H1 (cell line): ENCODE measurements around the gene RCL1. TPM values are rescaled to one million over a fixed set of nuclear protein-coding genes. Genes with fewer than 3 reads are reported as not detected.

Experiments
- CTCF ChIA-PET: fragments of 300-600 bp; sonication (Branson Sonifier 250); formaldehyde crosslinking; loops from one replicate; lab custom pipeline; 2021; ENCODE audit not compliant: partially characterized antibody; lab: Charles Lee
- POLR2A ChIA-PET: fragments of 300-600 bp; sonication (Branson Sonifier 250); formaldehyde crosslinking; loops from one replicate; lab custom pipeline; 2021; ENCODE audit warnings: inconsistent platforms; ENCODE audit not compliant: partially characterized antibody; lab: Charles Lee
- DNase-seq, 2 experiments: peaks; one replicate each; pipeline versions ENCODE4 v3.0.0 to v3.0.0-alpha.2; 2010 to 2022; ENCODE audit warnings: low spot score in 2 of 2, low read depth in 1 of 2, mixed read lengths in 1 of 2
- FAIRE-seq: peaks from 2 replicates; lab custom pipeline; 2011; peaks lifted over from hg19 to GRCh38; lab: Jason Lieb, UNC
- H2AFZ ChIP-seq: 2 replicates; pipeline ENCODE4 v1.8.1; 2012; ENCODE audit warnings: low read length, inconsistent platforms
- H2AK5ac ChIP-seq: 2 replicates; pipeline ENCODE4 v1.6.1; 2013; ENCODE audit warnings: low read depth, low read length
- H2BK120ac ChIP-seq: replicated peaks from 2 replicates; pipeline ENCODE3; 2013; ENCODE audit warnings: low read depth, low read length, inconsistent platforms
- H2BK12ac ChIP-seq: 2 replicates; pipeline ENCODE4 v1.6.1; 2013; ENCODE audit warnings: low read depth, low read length
- H2BK15ac ChIP-seq: 2 replicates; pipeline ENCODE4 v1.6.1; 2013; ENCODE audit warnings: low read length
- H2BK20ac ChIP-seq: 2 replicates; pipeline ENCODE4 v1.6.1; 2013; ENCODE audit warnings: low read length
- H2BK5ac ChIP-seq: 2 replicates; pipeline ENCODE4 v1.6.1; 2013; ENCODE audit warnings: low read depth, low read length
- H3K14ac ChIP-seq: 2 replicates; pipeline ENCODE4 v1.6.1; 2013; ENCODE audit warnings: inconsistent platforms; ENCODE audit not compliant: insufficient read length
- H3K18ac ChIP-seq: 2 replicates; pipeline ENCODE4 v1.6.1; 2013; ENCODE audit warnings: low read length; ENCODE audit errors: extremely low read depth
- H3K23ac ChIP-seq: 2 replicates; pipeline ENCODE4 v1.6.1; 2013; ENCODE audit warnings: inconsistent platforms; ENCODE audit not compliant: insufficient read length
- H3K23me2 ChIP-seq: 2 replicates; pipeline ENCODE4 v1.6.1; 2013; ENCODE audit warnings: low read depth, low read length
- H3K27ac ChIP-seq: 2 replicates; pipeline ENCODE4 v1.6.1; 2011; ENCODE audit warnings: low read depth, low read length, inconsistent platforms
- H3K27me3 ChIP-seq, 4 experiments: replicated peaks in 1 of 4; 1 replicate in 1 of 4; 2 replicates in 3 of 4; pipeline versions ENCODE4 v1.6.1 to v1.8.1; 2011 to 2013; ENCODE audit warnings: low read length in 3 of 4, mild to moderate bottlenecking in 3 of 4, inconsistent platforms in 2 of 4, mixed read lengths in 2 of 4, moderate library complexity in 1 of 4; ENCODE audit not compliant: control insufficient read depth in 3 of 4, insufficient read depth in 3 of 4; ENCODE audit errors: extremely low read depth in 1 of 4
- H3K36me3 ChIP-seq, 4 experiments: 2 replicates each; pipeline versions ENCODE4 v1.6.1 to v1.8.1; 2011 to 2013; ENCODE audit warnings: mild to moderate bottlenecking in 4 of 4, low read length in 3 of 4, moderate library complexity in 2 of 4, control low read depth in 1 of 4, inconsistent platforms in 1 of 4; ENCODE audit not compliant: insufficient read depth in 4 of 4, control insufficient read depth in 2 of 4
- H3K4ac ChIP-seq: replicated peaks from 2 replicates; pipeline ENCODE3; 2013; ENCODE audit warnings: low read length, low read depth, mixed read lengths, inconsistent platforms; ENCODE audit not compliant: insufficient read length
- H3K4me1 ChIP-seq, 4 experiments: replicated peaks in 1 of 4; 1 replicate in 1 of 4; 2 replicates in 3 of 4; pipeline versions ENCODE4 v1.6.1 to v1.8.1; 2011 to 2013; ENCODE audit warnings: low read length in 3 of 4, inconsistent platforms in 2 of 4, mixed read lengths in 1 of 4; ENCODE audit not compliant: insufficient read depth in 4 of 4, control insufficient read depth in 3 of 4
- H3K4me2 ChIP-seq, 2 experiments: 2 replicates each; pipeline versions ENCODE4 v1.6.1 to v1.8.1; 2011 to 2013; ENCODE audit warnings: low read depth in 2 of 2, low read length in 2 of 2, control low read depth in 1 of 2, inconsistent platforms in 1 of 2, mild to moderate bottlenecking in 1 of 2; ENCODE audit not compliant: insufficient read depth in 1 of 2
- H3K4me3 ChIP-seq, 4 experiments: fragments of 200-600, 300-600 bp in 1 of 4; sonication (generic), shearing (Covaris generic), sonication (Bioruptor Twin) in 1 of 4; 2 replicates each; pipeline versions ENCODE4 v1.5.1 to v1.8.1; 2011 to 2016; ENCODE audit warnings: low read length in 4 of 4, low read depth in 3 of 4, control low read depth in 2 of 4, inconsistent platforms in 2 of 4, mild to moderate bottlenecking in 2 of 4, mixed read lengths in 1 of 4, moderate library complexity in 1 of 4; ENCODE audit not compliant: insufficient read depth in 2 of 4; ENCODE audit errors: extremely low read depth in 1 of 4
- H3K56ac ChIP-seq: replicated peaks from 2 replicates; pipeline ENCODE3; 2013; ENCODE audit warnings: low read depth, mild to moderate bottlenecking, mixed read lengths, low read length, inconsistent platforms; ENCODE audit not compliant: insufficient read length
- H3K79me1 ChIP-seq: 2 replicates; pipeline ENCODE4 v1.6.1; 2013; ENCODE audit warnings: low read depth, low read length, control low read depth
- H3K79me2 ChIP-seq, 2 experiments: 2 replicates each; pipeline versions ENCODE4 v1.6.1 to v1.8.1; 2012 to 2013; ENCODE audit warnings: low read length in 2 of 2, mild to moderate bottlenecking in 2 of 2, inconsistent platforms in 1 of 2; ENCODE audit not compliant: insufficient read depth in 2 of 2, control insufficient read depth in 1 of 2
- H3K9ac ChIP-seq, 4 experiments: replicated peaks in 1 of 4; 1 replicate in 1 of 4; 2 replicates in 3 of 4; pipeline versions ENCODE4 v1.6.1 to v1.8.1; 2011 to 2013; ENCODE audit warnings: low read depth in 3 of 4, low read length in 3 of 4, control low read depth in 2 of 4, mild to moderate bottlenecking in 2 of 4, moderate library complexity in 2 of 4, inconsistent platforms in 1 of 4; ENCODE audit errors: extremely low read depth in 1 of 4
- H3K9me3 ChIP-seq, 2 experiments: 2 replicates each; pipeline versions ENCODE4 v1.6.1 to v1.8.1; 2012 to 2013; ENCODE audit warnings: mild to moderate bottlenecking in 2 of 2, moderate library complexity in 2 of 2, control low read depth in 1 of 2, inconsistent platforms in 1 of 2, low read depth in 1 of 2, low read length in 1 of 2, mixed read lengths in 1 of 2; ENCODE audit not compliant: insufficient read depth in 2 of 2
- H4K20me1 ChIP-seq, 2 experiments: replicated peaks in 1 of 2; 2 replicates each; pipeline versions ENCODE3 to v1.8.1; 2011 to 2013; ENCODE audit warnings: inconsistent platforms in 2 of 2, low read length in 2 of 2, mild to moderate bottlenecking in 1 of 2; ENCODE audit not compliant: insufficient read depth in 2 of 2, control insufficient read depth in 1 of 2
- H4K5ac ChIP-seq: 2 replicates; pipeline ENCODE4 v1.6.1; 2013; ENCODE audit warnings: low read length, low read depth, mixed read lengths, inconsistent platforms; ENCODE audit not compliant: insufficient read length
- H4K8ac ChIP-seq: 2 replicates; pipeline ENCODE4 v1.8.0; 2013; ENCODE audit warnings: mild to moderate bottlenecking, moderate library complexity, low read length, inconsistent platforms; ENCODE audit not compliant: insufficient read depth; ENCODE audit errors: extremely low read depth
- H4K91ac ChIP-seq: replicated peaks from 2 replicates; pipeline ENCODE3; 2013; ENCODE audit warnings: low read length, mixed read lengths, inconsistent platforms; ENCODE audit not compliant: insufficient read length
- ATF3 ChIP-seq: IDR thresholded peaks from 2 replicates; pipeline ENCODE4 v1.6.1; 2011; ENCODE audit warnings: low read depth, mild to moderate bottlenecking, low read length; ENCODE audit not compliant: insufficient read depth
- CHD2 ChIP-seq: IDR thresholded peaks from 2 replicates; pipeline ENCODE4 v1.6.1; 2012; ENCODE audit warnings: low read length, improper control_type of control experiment
- KDM4A ChIP-seq: IDR thresholded peaks from one replicate; pipeline ENCODE4 v1.7.1; 2012; ENCODE audit warnings: low read depth, mild to moderate bottlenecking, moderate library complexity, low read length, inconsistent platforms; ENCODE audit not compliant: severe bottlenecking
- RBBP5 ChIP-seq: IDR thresholded peaks from 2 replicates; pipeline ENCODE4 v1.7.1; 2012; ENCODE audit warnings: low read depth, mild to moderate bottlenecking, inconsistent platforms, low read length, moderate library complexity, borderline replicate concordance
- SAP30 ChIP-seq: fragments of 300-600 bp; sonication (generic); IDR thresholded peaks from 2 replicates; pipeline ENCODE4 v1.7.1; 2012; ENCODE audit warnings: low read length, moderate library complexity, mild to moderate bottlenecking, inconsistent platforms; ENCODE audit not compliant: insufficient read depth, insufficient replicate concordance
- SP1 ChIP-seq: IDR thresholded peaks from 2 replicates; pipeline ENCODE4 v1.6.1; 2011; ENCODE audit warnings: low read depth, low read length
- SP2 ChIP-seq: IDR thresholded peaks from 2 replicates; pipeline ENCODE4 v1.6.1; 2012; ENCODE audit warnings: mild to moderate bottlenecking, low read length, inconsistent platforms
- SP4 ChIP-seq: IDR thresholded peaks from 2 replicates; pipeline ENCODE4 v1.6.1; 2012; ENCODE audit warnings: low read length, inconsistent platforms
- YY1 ChIP-seq: IDR thresholded peaks from 2 replicates; pipeline ENCODE4 v1.6.1; 2011; ENCODE audit warnings: low read depth, mild to moderate bottlenecking, low read length
- WGBS, 2 experiments: shearing (Covaris generic) in 1 of 2; methylation state at CpG; one replicate each; pipeline versions ENCODE4 v1.1.6 to v1.1.7; 2013 to 2015; ENCODE audit warnings: low lambda C conversion rate in 2 of 2, mixed read lengths in 2 of 2, inconsistent platforms in 1 of 2, low coverage in 1 of 2, missing lambda C conversion rate in 1 of 2; ENCODE audit not compliant: insufficient replicate concordance in 2 of 2, insufficient coverage in 1 of 2, insufficient read length in 1 of 2; ENCODE audit errors: extremely low coverage in 1 of 2, missing lambda C conversion rate in 1 of 2; 5-methylcytosine and 5-hydroxymethylcytosine counted together
- polyA plus RNA-seq, 7 experiments: library from polyadenylated mRNA; depleted of rRNA in 3 of 7; stranded (reverse) in 5 of 7; unstranded in 2 of 7; fragments of >200 nt in 5 of 7; fragments of 200-250 nt in 2 of 7; gene quantifications; 1 replicate in 5 of 7; 2 replicates in 1 of 7; 4 replicates in 1 of 7; pipeline versions ENCODE4 v1.2.1 to v1.2.3, GENCODE V29; 2011 to 2013; ENCODE audit warnings: missing spikeins in 2 of 7, mixed read lengths in 2 of 7
- total RNA-seq: library from RNA; stranded (reverse); fragmentation: NEBNext Ultra II Directional; extraction: Animal tissue kit (Norgen Biotek cat#: 25700); gene quantifications from 2 replicates; pipeline ENCODE4 v1.2.1, GENCODE V29; 2021

Gene RCL1
- total and polyA plus RNA-seq, 2 of the 8 experiments (the other 6 are each of a cell fraction or from before 2014, with no cell fraction given) = 21.0 to 29.5 TPM

- no peak overlapping the region for H4K91ac ChIP-seq
- no peaks in the 10 kb centered on the region for H3K27me3 ChIP-seq
- DNase-seq (no peak), FAIRE-seq (no peak)
- peaks cover 0 to 4% (median 1%) of the 10 kb centered on the region in 4 experiments; a peak in 3 of 8 replicates for H3K36me3 ChIP-seq
- H4K8ac ChIP-seq = no peak overlapping the region
- no peak overlapping the region for H4K5ac ChIP-seq
- H3K79me2 ChIP-seq = peaks cover 0 to 32% of the 10 kb centered on the region in 2 experiments; a peak in 3 of 4 replicates
- H2AFZ ChIP-seq = no peak overlapping the region
- H3K23me2 ChIP-seq = no peaks in the 10 kb centered on the region; the same call in 1 of the 2 replicates
- H3K4me1 ChIP-seq = no peaks in the 10 kb centered on the region
- no peak overlapping the region for H2AK5ac ChIP-seq
- no peak overlapping the region for H2BK20ac ChIP-seq
- H3K4ac ChIP-seq = no peak overlapping the region
- H3K4me3 ChIP-seq = no peak overlapping the region
- no peak overlapping the region for H3K14ac ChIP-seq
- no peaks in the 10 kb centered on the region; the same call in none of the 2 replicates for H3K79me1 ChIP-seq
- no peak overlapping the region for H3K9ac ChIP-seq
- H3K56ac ChIP-seq = no peak overlapping the region
- 93% methylated on average over 7 of the region's 7 CpGs; no CpG with 5 or more reads in 1 of the 2 experiments for WGBS, 2 experiments
- H3K23ac ChIP-seq = no peak overlapping the region
- H3K27ac ChIP-seq = no peak overlapping the region
- ChIA-PET CTCF (interaction anchor here (0.6 to 2.1 kb wide), 4 partner anchors 33 to 239 kb away, joined by 3 to 8 read pairs (median 4); partner anchors contain the start of gene RCL1), POLR2A (no interaction called here)
- H2BK12ac ChIP-seq = no peak overlapping the region
- peaks cover 0 to 2% of the 10 kb centered on the region in 2 experiments for H4K20me1 ChIP-seq
- no peaks in the 10 kb centered on the region for H3K9me3 ChIP-seq
- H2BK120ac ChIP-seq = no peak overlapping the region
- H3K4me2 ChIP-seq = no peak overlapping the region
- no peak overlapping the region for H3K18ac ChIP-seq
- H2BK5ac ChIP-seq = no peak overlapping the region
- no peak overlapping the region for H2BK15ac ChIP-seq
- TF ChIP-seq SP2 (no peak), SAP30 (no peak), SP1 (no peak), SP4 (no peak), ATF3 (no peak), RBBP5 (no peak), CHD2 (no peak), YY1 (no peak), KDM4A (no peak)
Measured at GRCh38 chr9:4826417-4827166, 33.8 kb downstream of the RCL1 start.
